Mammary epithelial cell (primary cell): ENCODE results near the gene RETN.

ENCODE experiments used
- EZH2 ChIP-seq: IDR thresholded peaks from 2 replicates; pipeline ENCODE4 v1.6.1; 2012; ENCODE audit warnings: low read length, inconsistent platforms, borderline replicate concordance
- TF ChIP-seq, protein P1 (sequence below), 2 donors: IDR thresholded peaks in 1 of 2; conservative IDR thresholded peaks in 1 of 2; 2 replicates each; pipeline ENCODE4 v1.5.1; 2011 to 2012; ENCODE audit warnings: inconsistent platforms in 2 of 2, low read length in 2 of 2, mild to moderate bottlenecking in 2 of 2, control low read depth in 1 of 2, low read depth in 1 of 2; ENCODE audit not compliant: insufficient read depth in 1 of 2; ENCODE audit errors: extremely low read depth in 1 of 2

DNA sequence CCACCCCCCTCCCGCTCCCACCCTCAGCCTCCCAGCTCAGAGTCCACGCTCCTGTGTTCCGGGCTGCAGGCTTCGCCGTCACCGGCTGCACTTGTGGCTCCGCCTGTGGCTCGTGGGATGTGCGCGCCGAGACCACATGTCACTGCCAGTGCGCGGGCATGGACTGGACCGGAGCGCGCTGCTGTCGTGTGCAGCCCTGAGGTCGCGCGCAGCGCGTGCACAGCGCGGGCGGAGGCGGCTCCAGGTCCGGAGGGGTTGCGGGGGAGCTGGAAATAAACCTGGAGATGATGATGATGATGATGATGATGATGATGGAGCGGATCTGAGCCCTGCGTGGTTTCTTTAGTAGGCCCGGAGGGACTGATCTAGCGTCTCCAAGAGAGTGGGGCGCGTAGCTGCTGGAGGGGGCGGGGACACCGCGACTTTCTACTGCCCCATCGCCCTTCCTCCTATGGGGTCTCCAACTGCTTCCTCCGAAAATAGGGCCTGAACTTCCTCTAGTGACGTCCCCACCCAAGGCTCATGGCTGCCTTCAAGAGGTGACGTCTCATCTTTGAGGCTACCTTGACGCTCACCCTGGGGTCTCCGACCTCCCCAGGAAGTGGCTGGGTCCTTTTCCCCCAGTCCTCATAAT is 1.4 kb downstream of the RETN start:
- TF ChIP-seq, protein P1, sequence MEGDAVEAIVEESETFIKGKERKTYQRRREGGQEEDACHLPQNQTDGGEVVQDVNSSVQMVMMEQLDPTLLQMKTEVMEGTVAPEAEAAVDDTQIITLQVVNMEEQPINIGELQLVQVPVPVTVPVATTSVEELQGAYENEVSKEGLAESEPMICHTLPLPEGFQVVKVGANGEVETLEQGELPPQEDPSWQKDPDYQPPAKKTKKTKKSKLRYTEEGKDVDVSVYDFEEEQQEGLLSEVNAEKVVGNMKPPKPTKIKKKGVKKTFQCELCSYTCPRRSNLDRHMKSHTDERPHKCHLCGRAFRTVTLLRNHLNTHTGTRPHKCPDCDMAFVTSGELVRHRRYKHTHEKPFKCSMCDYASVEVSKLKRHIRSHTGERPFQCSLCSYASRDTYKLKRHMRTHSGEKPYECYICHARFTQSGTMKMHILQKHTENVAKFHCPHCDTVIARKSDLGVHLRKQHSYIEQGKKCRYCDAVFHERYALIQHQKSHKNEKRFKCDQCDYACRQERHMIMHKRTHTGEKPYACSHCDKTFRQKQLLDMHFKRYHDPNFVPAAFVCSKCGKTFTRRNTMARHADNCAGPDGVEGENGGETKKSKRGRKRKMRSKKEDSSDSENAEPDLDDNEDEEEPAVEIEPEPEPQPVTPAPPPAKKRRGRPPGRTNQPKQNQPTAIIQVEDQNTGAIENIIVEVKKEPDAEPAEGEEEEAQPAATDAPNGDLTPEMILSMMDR (conservative IDR thresholded peaks at IDR 0.05 in 1 of 2, IDR thresholded peaks at IDR 0.05 in 1 of 2; ENCODE audit: extremely low read depth in 1 of 2, insufficient read depth in 1 of 2, low read depth in 1 of 2, low read length in 2 of 2), result no peak
- no peak for TF ChIP-seq EZH2
